Suppressor macrophage treated with lipopolysaccharide for 4 hours (primary cell): ENCODE measurements around the gene FUT1.
A peak's percentile ranks its signal among the peaks of the same experiment; 100 is the strongest.
"Not testable (repeated sequence)": the region's sequence is repeated elsewhere in the genome, so short reads cannot be mapped to it uniquely, and the experiment has no call there.

Experiments used
- DNase-seq: peaks from one replicate; pipeline ENCODE4 v3.0.0-alpha.2; 2020

Gene FUT1

DNA sequence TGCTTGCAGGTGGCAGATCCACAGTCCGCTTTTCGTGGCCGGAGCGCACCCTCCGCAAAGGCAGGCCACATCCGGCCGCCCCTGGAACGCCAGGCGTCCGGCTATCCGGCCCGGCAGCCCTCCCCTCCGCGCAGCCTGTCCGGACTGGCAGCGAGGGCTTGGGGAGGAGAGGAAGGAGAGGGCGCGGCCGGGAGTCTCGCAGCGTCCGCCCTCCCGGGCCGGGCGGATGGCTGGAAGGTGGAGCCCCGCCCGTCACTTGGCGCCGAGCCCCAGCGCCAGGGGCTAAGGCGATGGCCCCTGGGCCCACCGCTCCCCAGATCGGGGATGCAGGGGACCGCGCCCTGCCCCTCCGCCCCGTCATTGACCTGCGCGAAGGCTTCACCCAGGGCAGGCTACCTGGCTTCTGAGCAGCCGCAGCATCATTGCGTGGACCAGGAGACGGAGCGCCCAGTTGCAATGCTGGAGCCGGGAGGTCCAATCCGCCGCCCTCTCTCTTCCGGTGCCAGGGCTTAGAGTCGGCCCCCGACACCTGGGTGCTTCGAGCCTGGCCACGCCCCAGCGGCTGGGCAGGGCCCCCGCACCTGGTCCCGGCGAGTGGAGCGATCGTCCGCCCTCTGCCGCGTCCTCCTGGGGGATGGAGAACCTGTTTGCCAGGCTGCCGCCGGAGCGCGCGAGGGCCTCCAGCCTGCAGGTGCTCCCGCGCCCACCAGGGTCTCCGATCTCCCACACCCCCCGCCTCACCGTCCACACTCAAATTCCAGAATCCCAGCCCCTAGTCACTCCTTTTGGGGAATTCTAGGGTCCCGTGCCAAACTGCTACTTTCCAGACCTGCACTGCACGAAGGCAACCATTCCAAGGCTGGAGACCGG lies at the start of gene FUT1:
Gene FUT1, minus strand, starts transcription at position 146 of the 870 bp plus-strand sequence. CDS start 1,360 bp downstream, outside the sequence.
- no peak for DNase-seq

DNA sequence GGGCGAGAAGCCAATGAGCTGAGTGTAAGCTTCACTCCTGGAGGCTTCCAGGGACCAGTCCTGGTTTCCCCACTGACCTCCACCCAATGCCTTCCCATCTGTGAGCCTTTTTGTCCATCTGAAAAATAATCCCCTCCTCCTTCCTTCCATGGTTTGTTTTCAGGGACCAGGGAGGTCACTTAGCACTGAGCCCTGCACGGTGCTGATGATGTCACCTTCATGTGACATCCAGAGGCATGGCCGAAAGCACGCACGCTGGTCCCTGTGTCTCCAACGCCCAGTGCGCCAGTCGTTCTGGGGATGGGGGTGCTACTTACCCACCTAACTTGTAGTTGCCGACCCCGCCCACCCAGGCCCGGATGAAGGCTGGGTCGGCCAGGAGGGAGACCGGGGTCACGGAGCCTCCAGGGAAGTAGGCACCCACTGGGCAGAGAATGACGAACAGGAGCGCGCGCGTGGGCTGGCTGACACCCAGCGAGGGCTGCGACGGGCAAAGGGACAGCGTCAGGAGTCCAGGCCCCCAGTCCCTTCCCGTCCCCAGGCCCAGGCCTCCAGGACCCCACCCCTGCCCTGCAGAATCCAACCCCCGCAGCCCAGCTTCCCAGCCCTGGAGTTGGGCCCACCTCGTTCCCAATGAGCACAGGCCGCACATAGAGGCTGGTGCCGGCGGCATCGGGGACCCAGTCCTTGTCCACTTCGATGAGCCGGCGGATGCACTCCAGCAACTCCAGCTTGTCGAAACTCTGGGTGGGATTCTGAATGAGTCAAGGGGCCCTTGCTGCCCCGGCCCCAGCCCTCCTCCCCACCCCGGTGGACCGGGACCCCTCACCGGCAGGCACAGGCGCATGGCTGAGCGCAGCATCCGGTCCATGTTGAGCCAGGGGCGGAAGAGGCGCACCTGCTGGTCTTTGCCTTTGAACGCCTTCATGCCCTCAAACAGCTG lies 47.2 kb upstream of the FUT1 start:
- no peak for DNase-seq

DNA sequence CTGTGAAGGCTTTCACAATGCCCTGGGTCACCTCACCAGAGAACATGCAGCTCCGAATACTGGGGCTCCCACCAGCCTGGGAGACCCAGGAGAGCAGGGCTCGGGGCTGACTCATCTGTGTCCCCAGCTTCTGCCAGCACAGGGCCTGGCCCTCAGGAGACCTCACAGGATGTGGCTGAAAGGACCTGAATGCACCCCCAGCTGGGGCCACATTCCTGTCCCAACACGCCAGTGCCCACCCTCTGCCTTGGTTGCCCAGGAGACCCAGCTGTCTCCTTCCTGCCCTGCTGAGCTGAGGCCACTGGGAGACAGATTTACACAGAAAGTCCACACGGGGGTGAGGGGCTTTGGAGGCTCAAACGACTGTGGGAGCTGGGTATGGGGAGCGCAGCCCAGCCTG lies 46.5 kb upstream of the FUT1 start:
- DNase-seq, result no peak

DNA sequence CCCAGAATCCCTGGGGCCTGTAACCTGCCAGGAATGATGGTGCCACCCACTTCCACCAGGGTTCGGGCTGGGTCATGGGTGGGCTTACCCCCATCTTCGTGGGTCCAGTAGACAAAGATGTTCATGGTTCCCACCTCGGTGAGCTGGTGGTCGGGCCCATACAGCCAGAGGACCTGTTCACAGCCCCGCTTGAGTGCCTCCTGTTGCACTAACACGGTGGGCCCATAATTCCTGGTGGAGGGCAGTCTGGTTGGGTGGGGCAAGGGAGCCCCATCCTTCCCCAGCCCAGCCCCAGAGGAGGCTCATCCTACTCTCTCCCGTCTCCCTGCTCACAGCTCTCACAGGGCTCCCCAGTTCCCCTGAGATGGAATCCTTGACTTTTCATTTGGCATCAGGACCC lies 44.7 kb upstream of the FUT1 start:
- no peak for DNase-seq

DNA sequence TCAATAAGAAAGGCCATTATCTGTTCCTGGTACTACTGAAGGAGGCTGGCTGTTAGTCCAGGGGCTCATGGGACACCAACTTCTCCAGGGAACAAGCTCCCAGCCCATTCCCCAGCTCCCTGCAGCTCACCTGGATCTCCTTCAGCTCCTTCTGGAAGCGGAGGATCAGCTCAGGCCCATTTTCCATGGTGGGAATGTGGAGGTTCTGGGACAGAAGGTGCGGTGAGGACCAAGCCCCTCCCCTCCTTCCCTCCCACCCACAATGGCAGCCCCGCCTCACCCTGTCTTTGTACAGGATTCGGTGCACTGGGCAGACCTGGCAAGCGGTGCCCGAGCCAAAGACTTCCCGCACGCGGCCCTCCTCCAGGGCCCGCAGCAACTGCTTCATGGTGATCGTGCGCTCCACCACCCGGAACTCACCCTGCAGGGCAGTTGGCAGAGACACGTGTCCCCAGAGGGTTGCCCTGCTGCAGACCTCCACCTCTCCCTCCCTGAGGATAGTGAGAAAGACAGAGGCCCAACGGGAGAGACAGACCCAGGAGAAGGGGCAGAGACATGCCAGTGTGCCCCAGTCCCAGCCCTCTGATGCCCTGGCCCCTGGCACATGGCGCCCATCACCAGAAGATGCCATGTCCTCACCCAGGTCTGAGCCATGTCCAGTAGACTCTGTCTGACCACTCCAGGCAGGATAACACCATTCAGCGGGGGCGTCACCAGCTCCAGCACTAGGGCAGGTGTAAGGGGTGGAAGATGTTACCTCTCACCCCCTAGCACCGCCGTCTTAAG lies 44.0 kb upstream of the FUT1 start:
- no peak for DNase-seq

DNA sequence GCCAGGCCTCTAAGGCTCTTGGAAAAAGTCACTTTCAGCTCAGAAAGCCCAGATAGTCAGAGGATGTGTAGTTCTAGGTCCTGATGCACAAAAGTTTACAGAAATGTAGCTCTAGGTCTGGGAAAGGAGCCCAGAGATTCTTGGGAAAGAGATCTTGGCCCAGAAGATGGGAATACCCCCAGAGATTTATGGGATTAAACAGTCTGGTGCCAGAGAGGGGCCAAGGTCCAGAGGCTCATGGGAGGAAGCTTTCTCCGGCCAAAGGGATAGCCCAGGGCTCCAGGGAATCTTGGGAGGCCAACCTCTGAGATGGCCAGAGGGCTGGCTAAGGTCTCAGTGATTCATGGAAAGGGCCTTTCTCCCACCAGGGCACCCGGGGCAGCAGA lies 43.2 kb upstream of the FUT1 start:
- DNase-seq, result no peak

DNA sequence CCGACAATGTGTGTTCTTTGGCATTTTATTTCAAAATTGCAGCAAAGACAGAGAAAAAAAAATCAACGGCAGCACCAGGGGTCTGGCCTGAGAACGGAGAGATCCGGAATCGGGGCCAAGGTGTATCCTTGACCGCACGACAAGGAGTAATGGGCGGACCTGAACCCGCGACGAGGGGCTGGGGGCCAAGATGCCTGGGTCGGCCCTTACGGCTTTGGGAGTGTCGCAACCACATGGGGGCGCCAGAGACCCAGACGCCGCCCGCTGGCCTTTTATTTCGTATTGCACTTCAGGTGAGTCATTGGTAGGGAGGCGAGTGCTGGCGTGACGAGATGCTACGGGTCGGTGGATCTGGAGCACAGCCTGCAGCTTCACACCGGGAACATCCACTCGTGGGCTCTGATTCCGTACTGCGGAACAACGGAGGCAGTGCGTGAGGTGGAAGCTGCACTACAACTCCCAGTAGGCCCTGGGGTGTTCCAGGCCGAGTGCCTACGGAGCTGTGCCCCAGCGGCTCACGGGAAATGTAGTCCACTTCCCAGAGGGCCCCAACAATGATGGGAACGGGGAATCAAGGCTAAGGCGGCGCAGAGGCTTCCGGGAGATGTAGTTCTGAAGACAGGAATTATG lies 42.7 kb upstream of the FUT1 start:
- peak; percentile 92 for DNase-seq

DNA sequence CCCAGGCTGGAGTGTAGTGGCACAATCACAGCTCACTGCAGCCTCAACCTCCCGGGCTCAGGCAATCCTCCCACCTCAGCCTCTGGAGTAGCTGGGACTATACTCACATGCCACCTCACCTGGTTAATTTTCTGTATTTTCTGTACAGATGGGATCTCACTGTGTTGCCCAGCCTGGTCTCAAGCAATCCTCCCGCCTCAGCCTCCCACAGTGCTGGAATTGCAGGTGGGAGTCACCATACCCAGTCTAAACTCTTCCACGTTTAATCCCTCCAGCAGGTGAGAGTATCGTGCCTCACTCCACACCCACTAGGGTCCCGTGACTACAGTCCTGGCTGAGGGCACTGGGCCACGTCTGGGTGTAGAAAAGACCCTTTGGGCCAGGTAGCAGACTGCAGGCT lies 41.9 kb upstream of the FUT1 start:
- DNase-seq, result no peak

DNA sequence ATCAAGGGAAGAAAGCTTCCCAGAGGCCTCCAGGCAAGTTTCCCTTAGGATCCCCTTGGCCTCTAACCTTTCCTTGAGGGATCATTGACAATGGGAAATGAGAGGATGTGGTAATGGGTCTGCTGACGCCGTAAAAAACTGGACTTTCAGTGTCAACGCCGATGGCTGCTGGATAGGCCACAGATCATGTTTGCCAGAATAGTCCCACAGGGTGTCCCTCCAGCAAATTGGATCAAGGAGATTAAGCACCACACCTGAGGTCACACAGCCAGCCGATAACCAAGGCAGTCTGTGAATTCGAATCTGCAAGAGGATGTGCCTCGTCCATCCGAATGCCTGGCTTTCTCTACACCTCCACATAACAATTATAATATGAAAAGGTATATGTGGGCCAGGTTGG lies 40.8 kb upstream of the FUT1 start:
- DNase-seq, result no peak

DNA sequence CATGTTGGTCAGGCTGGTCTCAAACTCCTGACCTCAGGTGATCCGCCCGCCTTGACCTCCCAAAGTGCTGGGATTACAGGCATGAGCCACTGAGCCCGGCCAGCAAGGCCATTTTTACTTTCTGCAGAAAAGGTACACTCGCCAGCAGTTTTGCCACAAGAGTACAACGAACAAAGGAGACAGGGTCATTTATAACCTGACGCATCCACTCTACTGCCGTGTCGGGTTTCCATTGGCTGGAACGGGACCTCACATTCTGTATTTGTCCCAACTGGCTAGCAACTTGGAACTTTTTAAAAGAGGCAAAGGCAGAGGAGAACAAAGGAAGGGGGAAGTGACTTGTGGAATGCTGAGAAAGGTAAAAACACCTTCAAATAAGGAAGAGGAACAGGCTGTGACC lies 34.9 kb upstream of the FUT1 start:
- not testable (repeated sequence) for DNase-seq

DNA sequence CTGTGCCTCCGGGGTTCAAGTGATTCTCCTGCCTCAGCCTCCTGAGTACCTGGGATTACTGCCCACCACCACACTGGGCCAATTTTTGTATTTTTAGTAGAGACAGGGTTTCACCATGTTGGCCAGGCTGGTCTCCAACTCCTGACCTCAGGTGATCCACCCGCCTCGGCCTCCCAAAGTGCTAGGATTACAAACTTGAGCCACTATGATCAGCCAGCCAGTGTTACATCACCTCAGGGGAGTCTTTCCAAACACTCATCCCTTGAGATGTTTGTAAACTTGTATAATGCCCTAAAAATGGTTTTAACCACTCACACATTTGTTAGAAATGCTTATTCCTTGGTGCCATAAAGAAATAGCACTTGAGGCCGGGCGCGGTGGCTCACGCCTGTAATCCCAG lies 34.0 kb upstream of the FUT1 start:
- DNase-seq, result not testable (repeated sequence)

DNA sequence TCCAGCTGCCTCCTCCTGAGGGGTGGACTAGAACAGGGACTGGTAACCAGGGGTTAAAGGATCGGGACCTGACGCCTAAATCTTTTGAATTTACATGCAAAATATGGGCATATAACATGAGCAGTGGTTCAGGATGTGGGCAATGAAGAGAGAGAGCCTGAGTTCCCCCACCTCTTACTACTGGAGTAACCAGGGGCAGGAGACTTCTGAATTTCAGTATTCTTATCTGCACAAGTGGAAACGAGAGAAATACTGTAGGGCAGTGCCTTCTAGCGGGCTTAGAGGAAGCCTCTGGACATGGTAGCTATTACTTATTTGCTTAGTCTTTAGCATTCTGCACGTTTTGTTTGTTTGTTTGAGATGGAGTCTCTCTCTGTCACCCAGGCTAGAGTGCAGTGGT lies 32.1 kb upstream of the FUT1 start:
- DNase-seq, result no peak

DNA sequence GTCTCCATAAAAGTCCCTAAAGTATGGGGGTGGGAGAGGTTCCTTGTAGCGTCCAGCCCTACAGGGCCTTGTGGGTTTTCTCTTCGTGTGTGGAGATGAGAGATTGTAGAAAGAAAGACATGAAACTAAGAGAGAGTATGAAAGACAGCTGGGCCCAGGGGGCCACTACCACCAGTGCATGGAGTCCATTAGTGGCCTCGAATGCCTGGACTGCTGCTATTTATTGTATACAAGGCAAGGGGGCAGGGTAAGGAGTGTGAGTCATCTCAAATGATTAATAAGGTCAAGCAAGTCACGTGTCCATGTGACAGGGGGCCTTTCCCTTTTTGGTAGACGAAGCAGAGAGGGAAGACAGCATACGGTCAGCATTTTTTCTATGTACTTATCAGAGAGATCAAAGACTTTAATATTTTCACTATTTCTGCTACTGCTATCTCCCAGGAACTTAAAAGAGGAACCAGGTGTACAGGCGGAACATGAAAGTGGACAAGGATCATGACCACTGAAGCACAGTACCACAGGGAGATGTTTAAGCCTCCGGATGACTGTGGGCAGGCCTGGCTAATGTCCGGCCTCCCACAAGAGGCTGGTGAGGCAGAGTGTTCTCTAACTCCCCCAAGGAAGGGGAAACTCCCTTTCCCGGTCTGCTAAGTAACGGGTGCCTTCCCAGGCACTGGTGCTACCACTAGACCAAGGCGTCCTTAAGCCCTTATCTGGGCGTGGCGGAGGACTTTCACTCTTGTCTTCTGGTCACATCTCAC lies 28.4 kb upstream of the FUT1 start:
- peak; percentile 84 for DNase-seq

DNA sequence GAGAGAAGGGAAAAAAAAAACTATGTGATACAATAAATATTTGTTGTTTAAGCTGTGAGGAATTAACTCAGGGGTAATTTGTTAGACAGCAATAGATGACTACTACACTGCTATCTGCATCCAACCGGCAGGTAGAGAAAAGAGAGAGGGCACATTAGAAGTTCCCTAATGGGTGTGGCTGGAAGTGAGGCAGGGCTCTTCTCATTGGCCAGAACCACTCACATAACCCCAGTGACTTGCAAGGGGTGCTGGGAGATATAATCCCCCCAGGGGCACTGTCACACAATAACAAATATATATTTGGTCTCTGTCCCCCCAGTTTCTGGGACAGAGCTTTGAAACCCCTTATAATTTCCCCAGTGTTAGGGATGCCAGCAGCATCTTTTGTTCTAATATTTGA lies 27.2 kb upstream of the FUT1 start:
- DNase-seq, result no peak

DNA sequence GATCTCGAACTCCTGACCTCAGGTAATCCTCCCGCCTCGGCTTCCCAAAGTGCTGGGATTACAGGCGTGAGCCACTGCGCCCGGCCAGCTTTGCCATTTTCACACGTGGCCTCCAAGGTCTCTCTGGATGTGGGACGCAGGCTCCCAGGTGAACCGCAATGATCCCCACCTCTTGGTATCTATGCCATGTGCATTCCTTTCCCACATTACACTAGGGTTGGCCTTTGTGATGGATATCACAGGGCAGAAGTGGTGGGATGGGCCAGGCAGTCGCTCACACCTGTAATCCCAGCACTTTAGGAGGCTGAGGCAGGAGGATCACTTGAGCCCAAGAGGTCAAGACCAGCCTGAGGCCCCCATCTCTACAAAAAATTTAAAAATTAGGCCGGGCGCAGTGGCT lies 25.3 kb upstream of the FUT1 start:
- DNase-seq, result no peak

DNA sequence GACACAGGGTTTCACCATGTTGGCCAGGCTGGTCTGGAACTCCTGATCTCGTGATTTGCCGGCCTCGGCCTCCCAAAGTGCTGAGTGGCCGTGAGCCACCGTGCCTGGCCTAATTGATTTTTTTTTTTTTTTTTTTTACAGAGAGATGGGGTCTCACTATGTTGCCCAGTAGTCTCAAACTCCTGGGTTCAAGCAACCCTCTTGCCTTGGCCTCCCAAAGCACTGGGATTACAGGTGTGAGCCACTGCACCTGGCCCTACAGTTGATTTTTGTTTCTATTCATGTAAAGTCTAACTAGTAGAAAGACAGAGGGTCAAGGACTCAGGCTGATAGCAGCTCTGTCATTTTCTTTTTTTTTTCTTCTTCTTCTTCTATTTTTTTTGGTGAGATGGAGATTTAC lies 24.7 kb upstream of the FUT1 start:
- no peak for DNase-seq

DNA sequence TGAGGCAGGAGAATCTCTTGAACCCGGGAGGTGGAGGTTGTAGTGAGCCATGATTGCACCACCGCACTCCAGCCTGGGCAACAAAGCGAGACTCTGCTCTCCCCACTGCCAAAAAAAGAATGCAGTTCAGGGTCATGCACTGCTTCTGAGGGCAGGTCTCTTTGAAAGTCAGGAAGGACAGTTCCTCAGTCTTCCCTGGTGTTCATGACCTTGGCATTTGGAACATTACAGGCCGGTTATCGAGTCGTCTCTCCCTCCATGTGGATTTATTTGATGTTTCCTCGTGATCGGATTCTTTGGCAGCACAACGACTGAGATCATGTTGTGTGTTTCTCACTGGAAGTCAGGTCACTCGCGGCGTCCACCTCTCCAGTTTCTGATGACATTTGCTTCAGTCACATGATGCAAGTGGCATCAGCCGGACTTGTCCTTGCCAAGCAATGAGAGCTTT lies 20.1 kb upstream of the FUT1 start:
- DNase-seq, result no peak

DNA sequence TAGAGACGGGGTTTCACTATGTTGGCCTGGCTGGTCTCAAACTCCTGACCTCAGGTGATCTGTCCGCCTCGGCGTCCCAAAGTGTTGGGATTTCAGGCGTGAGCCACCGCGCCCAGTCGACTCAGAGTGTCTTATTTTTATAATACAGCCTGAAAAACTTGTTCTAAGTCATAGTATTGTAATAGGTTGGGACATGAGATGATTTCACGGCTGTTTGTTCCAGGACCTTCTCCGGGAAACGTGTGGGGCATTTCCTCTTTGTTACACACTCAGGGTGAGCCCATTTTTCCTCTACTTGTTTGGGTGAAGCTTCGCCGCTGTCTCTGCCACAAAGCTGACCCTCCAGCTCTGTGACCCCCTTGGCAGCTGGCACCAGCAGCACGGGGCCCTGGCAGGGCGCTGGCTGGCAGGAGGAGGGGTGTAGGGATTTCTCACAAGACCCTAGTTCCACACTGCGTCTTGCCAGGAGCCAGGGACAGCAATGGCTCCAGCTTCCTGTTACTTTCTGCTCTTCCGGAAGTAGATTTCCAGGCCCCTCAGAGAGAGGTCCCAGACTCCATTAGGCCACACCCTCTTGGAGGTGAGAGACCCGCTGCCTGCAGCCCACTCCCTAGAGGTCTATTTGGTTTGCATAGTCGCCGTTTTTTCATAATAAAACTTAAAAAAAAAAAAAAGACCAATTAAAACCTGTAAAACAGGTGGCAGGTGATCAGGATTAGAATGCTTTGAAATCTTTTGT lies 18.5 kb upstream of the FUT1 start:
- no peak for DNase-seq

DNA sequence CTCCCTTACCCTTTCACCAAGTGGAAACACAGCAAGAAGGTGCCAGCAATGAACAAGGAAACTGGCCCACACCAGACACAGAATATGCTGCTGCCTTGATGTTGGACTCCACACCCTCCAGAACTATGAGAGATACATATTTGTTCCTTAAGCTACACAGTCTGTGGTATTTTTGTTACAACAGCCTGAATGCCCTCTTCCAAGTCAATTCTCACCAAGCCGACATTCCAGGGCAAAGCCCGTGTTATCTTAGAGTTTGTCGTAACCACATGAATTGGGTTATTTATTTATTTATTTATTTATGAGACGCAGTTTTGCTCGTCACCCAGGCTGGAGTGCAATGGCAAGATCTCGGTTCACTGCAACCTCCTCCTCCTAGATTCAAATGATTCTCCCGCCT lies 17.8 kb upstream of the FUT1 start:
- DNase-seq, result no peak

DNA sequence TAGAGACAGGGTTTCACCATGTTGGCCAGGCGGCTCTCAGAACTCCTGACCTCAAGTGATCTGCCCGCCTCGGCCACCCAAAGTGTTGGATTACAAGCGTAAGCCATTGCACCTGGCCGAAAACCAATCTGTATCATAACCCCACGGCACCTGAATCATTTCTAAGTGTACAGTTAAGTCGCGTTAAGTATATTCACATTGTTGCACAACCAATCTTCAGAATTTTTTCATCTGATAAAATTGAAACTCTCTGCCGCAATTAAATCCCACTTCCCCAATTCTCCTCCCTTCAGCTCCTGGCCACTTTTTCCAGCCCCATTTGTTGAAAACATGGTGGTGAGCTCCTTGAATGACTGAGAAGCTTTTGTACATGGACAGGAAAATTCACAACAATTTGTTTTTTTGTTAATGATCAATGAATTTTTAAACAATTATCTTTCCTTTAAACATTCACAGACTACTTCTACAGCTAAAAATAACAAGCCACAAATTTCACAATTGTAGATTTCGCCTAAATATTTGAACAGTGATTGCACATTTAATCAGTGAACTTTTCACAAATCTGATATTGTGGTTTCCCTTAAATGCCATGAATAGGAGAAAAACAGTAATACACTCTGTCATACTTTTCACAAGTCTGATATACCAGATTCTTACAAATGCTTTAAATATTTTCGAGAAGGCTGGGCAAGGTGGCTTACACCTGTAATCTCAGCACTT lies 16.7 kb upstream of the FUT1 start:
- peak; percentile 75 for DNase-seq
